G401.6 (cell line): ENCODE data around the gene FPR1.

Experiments
- FAIRE-seq: peaks from 2 replicates; lab custom pipeline; 2012; peaks lifted over from hg19 to GRCh38; lab: Jason Lieb, UNC

Gene FPR1

DNA sequence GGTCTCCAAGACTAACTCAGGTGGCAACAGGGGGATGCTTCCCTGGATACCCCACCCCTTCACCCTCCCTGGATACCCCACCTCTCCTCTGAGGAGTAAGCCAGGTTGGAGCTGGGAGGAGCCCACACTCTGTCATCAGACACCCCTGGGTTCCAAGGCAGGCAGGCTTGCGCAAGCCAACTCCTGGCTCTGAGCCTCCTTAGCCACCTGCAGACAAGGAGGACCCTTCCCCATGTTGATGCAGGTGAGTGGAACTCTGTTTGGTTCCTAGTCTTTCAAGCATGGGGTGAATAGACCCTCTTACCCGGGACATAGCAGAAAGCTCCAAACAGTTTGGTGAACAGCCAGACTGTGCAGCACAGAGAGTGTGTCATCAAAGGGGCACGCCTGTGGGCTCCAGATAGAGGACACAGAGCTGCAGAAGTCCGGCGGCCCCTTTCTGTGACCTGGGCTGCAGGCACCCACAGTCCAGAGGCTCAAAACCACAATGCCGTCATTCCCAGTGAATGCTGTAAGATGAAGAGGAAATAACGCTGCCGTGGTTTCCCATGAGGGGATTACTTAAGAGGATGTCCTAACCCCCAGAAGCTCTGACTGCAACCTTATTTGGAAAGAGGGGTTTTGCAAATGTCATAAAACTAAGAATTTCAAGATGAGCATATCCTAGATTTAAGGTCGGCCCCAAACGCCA is 15.8 kb downstream of the FPR1 start:
- FAIRE-seq: no peak

DNA sequence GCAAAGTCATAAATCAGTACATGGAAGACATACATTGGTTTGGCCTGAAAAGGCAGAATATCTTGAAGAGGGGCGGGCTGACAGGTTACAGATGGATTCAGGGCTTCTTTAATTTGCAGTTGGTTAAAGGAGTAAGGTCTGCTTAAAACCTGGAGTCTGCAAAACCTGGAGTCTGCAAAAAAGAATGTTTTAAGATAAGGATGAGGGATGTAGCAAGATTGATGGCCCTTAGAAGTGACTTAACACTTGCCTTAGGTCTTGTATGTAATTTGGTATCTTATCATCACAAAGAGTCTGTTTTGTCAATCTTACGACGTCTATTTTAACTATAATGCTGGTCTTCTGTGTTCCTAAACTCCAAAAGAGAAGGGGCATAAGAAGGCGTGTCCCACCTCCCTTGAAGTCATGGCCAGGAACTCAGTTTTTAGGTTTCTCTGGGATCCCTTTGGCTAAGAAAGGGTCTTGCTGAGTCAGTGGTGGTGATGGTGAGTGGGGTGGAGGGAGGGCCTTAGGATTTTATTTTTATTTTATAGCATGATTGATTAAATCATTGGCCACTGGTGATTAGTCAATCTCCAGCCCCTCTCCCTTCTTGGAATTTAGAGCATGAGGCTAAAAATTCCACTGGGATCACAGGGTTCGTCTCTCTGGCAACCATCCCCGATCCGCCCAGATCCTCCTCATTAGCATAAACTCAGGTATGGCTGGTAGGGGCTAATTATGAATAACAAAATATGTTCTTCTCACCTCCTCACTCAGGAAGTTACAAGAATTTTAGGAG is 17.7 kb downstream of the FPR1 start:
- no peak for FAIRE-seq

- no peak for FAIRE-seq
Measured at GRCh38 chr19:51729781-51730180, 21.9 kb downstream of the FPR1 start.

- no peak for FAIRE-seq
Measured at GRCh38 chr19:51727349-51727880, 24.3 kb downstream of the FPR1 start.

DNA sequence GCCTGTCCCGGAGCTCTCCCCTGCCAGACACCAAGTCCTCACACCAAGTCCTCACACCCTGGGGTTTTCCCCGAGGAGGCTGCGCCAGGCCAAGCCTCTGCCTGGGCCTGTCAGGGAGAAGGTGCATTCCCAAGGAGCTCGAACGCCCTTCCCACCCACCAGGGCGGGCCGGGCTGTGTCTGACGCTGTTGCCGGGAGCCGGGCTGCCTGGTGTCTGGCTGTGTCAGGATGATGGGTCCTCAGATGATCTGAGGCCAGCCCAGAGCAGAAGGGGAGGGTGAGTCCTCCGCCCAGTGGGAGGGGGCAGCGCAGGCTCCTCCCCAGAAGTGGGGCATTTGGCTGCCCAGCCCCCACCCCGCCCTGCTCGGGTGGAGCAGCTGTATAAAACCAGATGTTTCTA is 25.6 kb downstream of the FPR1 start:
- no peak for FAIRE-seq

- FAIRE-seq: no peak
Measured at GRCh38 chr19:51724543-51724942, 27.1 kb downstream of the FPR1 start.

- no peak for FAIRE-seq
Measured at GRCh38 chr19:51722492-51722891, 29.2 kb downstream of the FPR1 start.

- no peak for FAIRE-seq
Measured at GRCh38 chr19:51721905-51722304, 29.8 kb downstream of the FPR1 start.

- no peak for FAIRE-seq
Measured at GRCh38 chr19:51719251-51719988, 32.3 kb downstream of the FPR1 start.

GRCh38 chr19:51716925-51717324 is 34.8 kb downstream of the FPR1 start:
- FAIRE-seq: no peak

DNA sequence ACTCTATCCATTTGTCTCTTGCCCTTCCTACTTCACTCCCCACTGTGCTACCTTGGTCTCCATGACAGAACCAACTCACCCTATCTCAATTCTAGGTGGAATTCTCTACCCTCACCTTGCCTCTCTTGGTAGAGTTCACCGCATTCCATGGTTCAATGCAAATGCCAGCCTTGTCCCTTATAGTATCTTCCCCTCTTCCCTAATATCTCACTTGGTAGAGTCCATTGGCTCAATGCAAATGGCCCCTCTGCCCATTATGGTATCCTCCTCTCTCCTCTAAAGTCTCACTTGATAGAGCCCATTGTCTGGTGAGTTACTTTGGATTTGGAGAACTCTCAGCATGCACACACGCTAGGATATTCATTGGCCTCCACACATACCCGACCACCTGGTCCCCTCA is 35.8 kb downstream of the FPR1 start:
- FAIRE-seq: no peak

DNA sequence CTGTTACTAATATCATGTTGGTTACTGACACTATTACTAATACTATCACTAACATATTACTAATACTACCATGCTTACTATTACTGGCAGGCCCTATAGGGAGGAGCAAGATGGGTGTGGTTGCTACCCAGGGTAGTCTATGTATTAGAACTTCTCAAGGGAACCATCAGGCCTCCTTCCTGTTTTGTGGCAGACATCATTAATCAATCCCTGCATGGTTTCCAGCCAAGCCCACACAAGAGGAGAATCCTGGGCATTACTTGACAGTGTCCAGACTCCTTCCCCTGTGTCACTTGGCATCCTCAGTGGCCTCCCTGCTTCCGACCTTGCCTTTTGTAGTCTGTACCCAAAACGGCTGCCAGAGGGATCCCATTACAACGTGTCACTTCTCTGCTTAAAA is 36.8 kb downstream of the FPR1 start:
- no peak for FAIRE-seq

GRCh38 chr19:51713319-51714285 is 38.1 kb downstream of the FPR1 start:
- FAIRE-seq: no peak

- FAIRE-seq: no peak
Measured at GRCh38 chr19:51712461-51713081, 39.1 kb downstream of the FPR1 start.

DNA sequence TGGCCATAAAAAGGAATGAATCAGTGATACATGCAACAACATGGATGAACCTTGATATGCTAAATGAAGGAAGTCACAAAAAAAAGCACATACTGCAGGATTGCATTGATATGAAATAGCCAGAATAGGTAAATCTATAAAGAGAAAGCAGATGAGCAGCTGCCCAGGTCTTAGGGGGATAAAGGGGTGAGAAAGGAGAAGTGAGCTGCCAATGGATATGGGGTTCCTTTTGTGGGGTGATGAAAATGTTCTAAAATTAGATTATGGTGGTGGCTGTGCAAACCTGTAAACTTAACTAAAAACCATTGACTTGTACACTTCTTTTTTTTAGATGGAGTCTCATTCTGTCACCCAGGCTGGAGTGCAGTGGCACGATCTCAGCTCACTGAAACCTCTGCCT is 40.0 kb downstream of the FPR1 start:
- no peak for FAIRE-seq

DNA sequence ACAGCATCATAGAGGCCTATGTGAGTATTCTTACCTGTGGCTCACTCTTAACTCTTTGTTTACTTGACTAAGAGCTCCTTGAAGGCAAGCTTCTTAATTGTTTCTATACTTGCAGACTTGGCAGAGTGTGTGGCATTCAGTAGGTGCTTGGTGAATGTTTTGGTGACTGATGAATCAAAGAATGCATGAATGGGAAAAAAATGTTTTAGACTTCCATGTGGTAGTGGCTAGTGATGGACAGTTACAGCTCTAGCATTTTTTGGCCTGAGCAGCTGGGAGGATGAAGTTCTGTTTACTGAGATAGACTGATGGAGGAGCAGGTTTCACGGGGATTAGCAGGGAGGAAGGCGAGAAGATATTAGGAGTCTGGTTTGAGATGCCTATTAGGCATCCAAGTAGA is 41.5 kb downstream of the FPR1 start:
- FAIRE-seq: no peak

GRCh38 chr19:51709575-51709974 is 42.1 kb downstream of the FPR1 start:
- no peak for FAIRE-seq

DNA sequence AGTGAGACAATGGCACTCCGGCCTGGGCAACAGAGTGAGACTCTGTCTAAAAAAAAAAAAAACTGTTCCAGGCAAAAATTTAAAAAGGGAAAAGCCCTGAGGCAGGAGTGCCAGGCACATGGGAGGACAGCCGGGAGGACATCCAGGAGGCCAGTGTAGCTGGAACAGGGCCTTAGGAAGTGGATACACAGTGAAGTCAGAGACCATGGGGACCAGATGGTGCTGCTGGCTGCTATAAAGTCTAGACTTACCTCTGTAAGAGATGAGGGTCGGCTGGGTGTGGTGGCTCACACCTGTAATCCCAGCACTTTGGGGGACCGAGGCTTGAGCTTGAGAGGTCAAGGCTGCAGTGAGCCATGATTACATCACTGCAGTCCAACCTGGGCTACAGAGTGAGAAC is 42.9 kb downstream of the FPR1 start:
- no peak for FAIRE-seq

DNA sequence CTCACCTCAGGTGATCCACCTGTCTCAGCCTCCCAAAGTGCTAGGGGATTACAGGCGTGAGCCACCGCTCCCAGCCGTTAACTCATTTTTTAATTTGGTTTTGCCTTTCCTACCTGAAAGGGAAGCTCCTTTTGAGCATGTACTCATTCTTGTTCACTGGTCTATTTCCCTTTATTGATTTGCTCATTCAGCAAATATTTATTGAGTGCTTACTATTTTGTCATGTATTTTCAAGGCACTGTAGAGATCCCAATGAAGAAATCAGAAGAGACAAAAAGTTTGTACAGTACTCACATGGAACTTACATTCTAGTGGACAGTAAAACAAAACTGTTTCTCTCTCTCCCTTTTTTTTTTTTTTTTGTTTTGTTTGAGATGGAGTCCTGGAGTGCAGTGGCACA is 44.8 kb downstream of the FPR1 start:
- FAIRE-seq: no peak

DNA sequence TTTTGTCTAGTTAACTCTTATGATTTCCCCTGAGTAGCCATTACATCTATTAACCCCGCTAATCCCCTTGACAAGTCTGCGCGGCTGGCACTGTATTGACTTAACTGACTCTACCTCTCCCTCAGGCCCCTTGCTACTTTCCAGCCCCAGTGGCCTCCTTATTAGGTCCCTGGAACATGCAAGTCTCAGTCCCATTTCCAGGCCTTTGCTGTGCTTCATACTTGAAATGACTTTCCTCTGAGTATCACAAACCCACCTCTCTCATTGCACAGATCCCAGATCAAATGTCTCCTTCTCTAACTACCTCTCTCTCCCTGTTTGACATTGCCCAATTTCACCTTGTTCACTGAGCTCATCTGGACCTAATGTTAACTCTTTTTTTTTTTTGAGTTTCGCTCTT is 45.4 kb downstream of the FPR1 start:
- FAIRE-seq: no peak

DNA sequence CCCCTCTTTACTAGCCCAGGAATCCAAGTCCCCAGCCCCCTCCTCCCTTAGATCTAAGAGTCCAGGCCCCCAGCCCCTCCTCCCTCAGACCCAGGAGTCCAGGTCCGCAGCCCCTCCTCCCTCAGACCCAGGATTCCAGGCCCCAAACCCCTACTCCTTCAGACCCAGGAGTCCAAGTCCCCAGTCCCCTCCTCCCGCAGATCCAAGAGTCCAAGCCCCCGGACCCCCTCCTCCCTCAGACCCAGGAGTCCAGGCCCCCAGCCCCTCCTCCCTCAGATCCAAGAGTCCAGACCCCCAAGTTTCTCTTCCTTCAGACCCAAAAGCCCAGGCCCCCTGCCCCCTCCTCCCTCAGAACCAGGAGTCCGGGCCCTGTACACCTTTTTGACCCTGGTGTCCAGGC is 47.1 kb downstream of the FPR1 start:
- FAIRE-seq: no peak
